Inferior parietal cortex (tissue), 1 donor: ENCODE measurements around the gene OR3A3.
"Not testable (repeated sequence)": the region's sequence is repeated elsewhere in the genome, so short reads cannot be mapped to it uniquely, and the experiment has no call there.

Experiments used
- DNase-seq: peaks from one replicate; pipeline ENCODE4 v3.0.0-alpha.2; 2016; ENCODE audit errors: extremely low spot score

The OR3A3 gene

DNA sequence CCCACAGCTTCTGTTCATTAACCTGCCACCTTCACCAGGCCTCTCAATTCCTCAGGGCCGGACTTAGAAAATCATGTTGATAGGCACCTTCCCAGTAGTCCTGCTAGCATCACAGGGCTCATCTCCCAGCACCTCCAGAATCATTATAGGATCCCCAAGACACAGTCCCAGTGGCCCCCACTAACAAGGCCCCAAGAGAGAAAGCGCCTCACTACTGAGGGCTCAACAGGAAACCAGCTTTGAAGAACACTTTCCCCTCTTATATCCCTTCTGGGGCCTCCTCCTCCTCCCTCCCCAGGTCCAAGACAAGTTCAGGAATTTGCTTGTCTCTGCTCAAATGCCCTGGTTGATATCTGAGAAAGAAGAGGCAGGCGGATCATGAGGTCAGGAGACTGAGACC lies at the start of gene OR3A3:
TSS of gene OR3A3 (plus strand) at position 301 of the 400 bp plus-strand sequence.
- no peak for DNase-seq

DNA sequence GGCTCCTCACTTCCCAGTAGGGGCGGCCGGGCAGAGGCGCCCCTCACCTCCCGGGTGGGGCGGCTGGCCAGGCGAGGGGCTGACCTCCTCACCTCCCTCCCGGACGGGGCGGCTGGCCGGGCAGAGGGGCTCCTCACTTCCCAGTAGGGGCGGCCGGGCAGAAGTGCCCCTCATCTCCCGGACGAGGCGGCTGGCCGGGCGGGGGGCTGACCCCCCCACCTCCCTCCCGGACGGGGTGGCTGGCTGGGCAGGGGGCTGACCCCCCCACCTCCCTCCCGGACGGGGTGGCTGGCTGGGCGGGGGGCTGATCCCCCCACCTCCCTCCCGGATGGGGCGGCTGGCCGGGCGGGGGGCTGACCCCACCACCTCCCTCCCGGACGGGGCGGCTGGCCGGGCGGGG lies 40.0 kb upstream of the OR3A3 start:
- not testable (repeated sequence) for DNase-seq

- no peak for DNase-seq
Measured at GRCh38 chr17:3378321-3378720, 32.8 kb upstream of the OR3A3 start.

GRCh38 chr17:3381957-3382356 lies 29.2 kb upstream of the OR3A3 start:
- DNase-seq = no peak

GRCh38 chr17:3385869-3386816 lies 25.0 kb upstream of the OR3A3 start, which contains the start of gene OR3A2:
Gene OR3A2, minus strand, starts transcription at chr17:3386308.
- DNase-seq = no peak

- no peak for DNase-seq
Measured at GRCh38 chr17:3389791-3390190, 21.4 kb upstream of the OR3A3 start.

- DNase-seq = not testable (repeated sequence)
Measured at GRCh38 chr17:3397801-3398200, 13.4 kb upstream of the OR3A3 start.

GRCh38 chr17:3398310-3398709 lies 12.9 kb upstream of the OR3A3 start, which contains the start of gene OR1E1:
Gene OR1E1, minus strand, starts transcription at chr17:3398410. Its CDS starts 0 bp downstream, at chr17:3398410.
- DNase-seq = no peak

DNA sequence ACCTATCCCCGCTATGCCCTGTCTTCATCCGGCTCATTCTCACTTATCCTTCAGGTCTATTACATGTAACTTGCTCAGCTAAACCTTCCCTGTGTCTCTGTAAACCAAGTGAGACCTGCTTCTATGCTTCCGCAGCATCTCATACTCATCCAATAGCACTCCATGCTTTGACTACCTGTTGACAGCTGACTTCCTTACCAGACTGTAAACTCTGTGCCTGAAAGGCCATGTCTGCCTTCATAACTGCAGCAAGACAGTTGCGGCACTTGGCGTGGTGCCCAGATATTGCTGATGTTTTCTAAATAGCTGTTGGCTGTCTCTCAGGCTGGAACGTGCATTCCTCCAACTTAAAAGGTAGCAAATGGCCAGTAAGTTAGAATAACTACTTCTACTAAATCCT lies 11.1 kb upstream of the OR3A3 start:
- no peak for DNase-seq

DNA sequence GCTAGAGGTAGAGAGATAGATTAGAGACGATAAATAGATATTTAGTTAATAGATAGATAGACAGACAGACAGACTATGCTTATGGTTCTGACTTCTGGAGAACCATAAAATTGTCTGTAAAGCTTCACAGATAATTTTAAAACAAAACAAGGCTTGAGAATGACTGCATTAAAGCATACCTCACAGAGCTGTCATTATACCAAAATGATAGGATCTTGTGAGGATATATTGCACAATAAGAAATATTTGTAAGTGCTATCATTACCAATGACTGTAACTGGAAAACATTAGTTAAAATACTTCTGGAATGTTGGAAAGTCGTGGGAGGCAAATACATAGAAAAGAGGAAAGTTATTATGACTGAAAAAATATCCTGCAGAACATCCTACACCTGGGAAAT lies 9.4 kb upstream of the OR3A3 start:
- no peak for DNase-seq

DNA sequence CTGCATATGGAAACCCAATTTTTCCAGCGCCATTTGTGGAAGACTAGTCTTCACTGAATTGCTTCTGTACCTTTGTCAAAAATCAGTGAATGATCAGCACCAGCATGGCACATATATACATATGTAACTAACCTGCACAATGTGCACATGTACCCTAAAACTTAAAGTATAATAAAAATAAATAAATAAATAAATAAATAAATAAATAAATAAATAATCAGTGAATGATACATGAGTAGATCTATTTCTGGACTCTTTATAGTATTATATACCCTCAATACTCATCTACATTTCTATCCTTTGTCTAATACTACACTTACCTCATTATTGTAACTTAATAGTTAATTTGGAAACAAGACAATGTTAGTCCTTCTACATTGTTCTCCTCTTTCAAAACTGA lies 7.3 kb upstream of the OR3A3 start:
- not testable (repeated sequence) for DNase-seq

DNA sequence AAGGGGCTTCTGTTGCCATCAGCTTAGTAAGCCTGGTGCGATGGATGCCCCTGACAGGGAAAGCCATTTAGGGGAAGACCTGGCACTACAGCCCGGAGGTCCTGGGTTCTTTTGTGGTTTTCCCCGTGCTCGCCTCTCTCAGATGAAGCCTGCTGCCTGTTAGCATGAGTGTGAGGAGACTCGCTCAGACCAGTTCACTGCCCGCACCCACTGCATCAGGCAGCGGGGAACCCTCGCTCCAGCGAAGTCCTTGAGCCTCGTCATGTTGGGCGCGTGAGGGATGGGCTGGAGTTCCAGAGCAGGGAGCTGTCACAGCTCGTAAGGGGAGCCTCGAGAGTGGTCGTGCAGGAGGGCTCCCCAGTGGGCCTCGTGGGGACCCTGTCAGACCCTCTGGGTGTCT lies 1.0 kb downstream of the OR3A3 start:
- DNase-seq = not testable (repeated sequence)

GRCh38 chr17:3415610-3416009 lies 4.4 kb downstream of the OR3A3 start:
- no peak for DNase-seq

DNA sequence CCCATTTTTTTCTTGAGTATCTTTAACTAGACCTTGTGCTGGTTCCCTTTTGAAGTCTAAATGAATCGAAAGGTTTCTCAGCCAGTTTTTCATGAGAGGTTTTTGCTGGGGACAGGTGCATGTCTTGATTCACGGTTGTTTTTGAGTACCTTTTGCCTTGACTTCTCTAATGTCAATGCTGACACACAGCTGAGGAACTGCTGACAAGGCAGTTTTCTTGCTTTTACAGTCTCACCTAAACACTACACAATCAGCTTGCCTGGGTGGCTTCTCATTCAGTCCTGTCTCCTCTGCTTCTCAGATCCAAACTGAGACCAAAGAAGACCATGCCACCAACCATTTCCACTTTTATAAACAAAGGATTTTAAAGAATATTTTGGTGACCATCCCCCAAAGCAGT lies 7.1 kb downstream of the OR3A3 start:
- no peak for DNase-seq

- DNase-seq = not testable (repeated sequence)
Measured at GRCh38 chr17:3433215-3433614, 22.0 kb downstream of the OR3A3 start.

GRCh38 chr17:3433741-3434140 lies 22.6 kb downstream of the OR3A3 start, which contains the start of gene OR1E2:
Gene OR1E2, minus strand, starts transcription at chr17:3433841. Its CDS starts 0 bp downstream, at chr17:3433841.
- no peak for DNase-seq

GRCh38 chr17:3438368-3438767 lies 27.2 kb downstream of the OR3A3 start:
- DNase-seq = no peak

DNA sequence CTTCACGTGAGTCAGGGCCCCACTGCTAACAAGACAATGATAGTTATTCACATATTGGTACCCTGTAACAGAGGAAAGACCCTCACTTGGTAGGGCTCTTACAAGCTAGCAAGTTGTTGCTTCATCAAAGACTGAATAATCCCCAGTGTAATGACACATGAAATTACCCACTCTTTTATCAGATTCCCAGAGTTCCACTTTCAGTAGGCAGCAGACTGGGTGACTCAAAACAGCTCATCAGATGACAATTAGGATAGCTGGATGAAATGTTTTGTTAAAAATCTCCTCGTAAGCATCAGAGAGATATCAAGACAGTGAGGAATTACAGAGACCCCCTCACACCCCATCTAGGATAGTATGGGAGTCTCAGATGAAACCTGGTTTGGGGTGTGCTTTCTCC lies 29.3 kb downstream of the OR3A3 start:
- no peak for DNase-seq

- no peak for DNase-seq
Measured at GRCh38 chr17:3447625-3448024, 36.5 kb downstream of the OR3A3 start.

GRCh38 chr17:3448059-3448665 lies 37.0 kb downstream of the OR3A3 start:
- no peak for DNase-seq

- not testable (repeated sequence) for DNase-seq
Measured at GRCh38 chr17:3466355-3466754, 55.2 kb downstream of the OR3A3 start.

DNA sequence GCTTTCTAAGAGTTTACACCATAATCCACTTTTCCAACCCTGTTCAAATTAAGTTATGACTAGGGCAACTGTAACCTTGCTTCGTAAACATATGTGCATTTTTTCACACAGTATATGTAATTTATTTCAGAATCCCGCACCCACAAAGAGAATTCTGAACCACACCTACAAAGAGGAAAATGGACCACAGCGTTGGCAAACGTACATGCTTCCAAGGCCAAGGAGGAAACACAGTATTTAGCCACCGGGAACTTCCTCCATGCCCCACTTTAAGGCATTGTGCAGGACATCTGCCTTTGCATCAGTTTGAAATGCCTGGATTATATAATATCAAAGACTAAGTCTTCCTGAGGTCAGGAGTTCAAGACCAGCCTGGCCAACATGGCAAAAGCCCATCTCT lies 58.4 kb downstream of the OR3A3 start:
- DNase-seq = no peak

DNA sequence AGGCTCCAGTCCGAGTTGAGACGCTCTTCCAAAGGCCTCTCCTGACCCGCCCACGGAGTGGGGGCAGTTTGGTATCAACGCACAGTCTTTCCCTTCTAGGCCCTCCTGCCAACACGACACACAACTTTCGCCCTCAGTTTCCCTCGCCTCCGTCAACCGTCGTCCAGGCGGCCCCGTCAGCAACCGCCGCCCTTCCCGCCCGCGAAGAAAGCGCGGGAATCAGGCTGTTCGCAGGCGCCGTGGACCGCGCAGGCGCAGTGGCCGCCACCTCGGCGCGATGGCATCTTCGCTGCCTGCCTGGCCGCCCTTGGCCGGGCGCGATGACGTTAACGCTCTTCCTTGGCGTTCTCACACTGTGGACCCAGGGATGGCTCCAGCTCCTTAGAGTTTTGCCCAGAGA lies 60.4 kb downstream of the OR3A3 start, which contains the start of gene SPATA22:
TSS of gene SPATA22 (minus strand) at position 221 of the 400 bp plus-strand sequence. CDS start 2,494 bp downstream, outside the sequence.
- no peak for DNase-seq
